GM18499 (cell line): ENCODE data around the gene FAM114A1.
"Not testable (repeated sequence)": the region's sequence is repeated elsewhere in the genome, so short reads cannot be mapped to it uniquely, and the experiment has no call there.

Source experiments
- ATAC-seq: cut with Tn5 transposase; IDR thresholded peaks from one replicate; pipeline ENCODE4 v1.9.1; 2021; ENCODE audit warnings: moderate number of reproducible peaks; ENCODE audit not compliant: insufficient read depth, unreplicated experiment

Gene FAM114A1

GRCh38 chr4:38898245-38898644 lies 30.6 kb downstream of the FAM114A1 start:
- no peak for ATAC-seq

- ATAC-seq = no peak
These were observed 34.6 kb downstream of the FAM114A1 start for GRCh38 chr4:38902221-38902620.

DNA sequence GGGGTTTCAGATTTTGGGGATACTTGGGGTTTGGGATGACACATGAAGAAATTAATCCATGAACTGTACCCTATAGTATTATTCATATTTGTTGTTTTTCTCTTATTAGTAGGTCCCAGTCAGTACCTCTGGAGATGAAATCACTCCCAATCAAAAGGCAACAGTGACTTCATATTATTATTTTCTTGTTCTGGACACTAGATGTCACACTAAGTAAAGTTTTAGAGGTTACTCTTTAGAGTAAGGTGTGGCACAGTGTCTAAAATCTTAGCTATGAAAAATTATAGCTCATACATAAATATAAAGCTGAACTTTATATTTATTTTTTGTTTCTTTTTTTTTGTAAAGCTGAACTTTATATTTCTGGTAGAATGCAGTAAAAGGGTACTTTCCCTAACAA lies 35.1 kb downstream of the FAM114A1 start:
- ATAC-seq = no peak

GRCh38 chr4:38904090-38904666 lies 36.6 kb downstream of the FAM114A1 start:
- ATAC-seq = no peak

DNA sequence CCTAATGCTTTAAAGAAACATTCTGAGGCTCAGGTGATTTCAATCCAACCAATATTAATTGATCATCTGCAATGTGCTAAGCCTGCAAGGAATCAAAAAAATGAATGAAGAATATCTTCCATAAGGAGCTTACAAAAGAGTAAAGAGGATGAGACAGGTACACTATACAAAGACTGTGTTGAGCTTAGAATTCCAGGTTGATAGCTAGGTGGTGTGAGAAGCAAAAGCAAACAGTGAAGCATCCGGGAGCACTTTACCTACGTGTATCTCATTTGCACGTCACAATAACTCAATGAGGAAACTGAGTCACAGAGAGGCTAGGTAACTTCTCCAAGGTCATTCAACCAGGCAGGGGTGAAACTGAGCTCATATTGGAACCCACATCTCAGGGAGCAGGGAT lies 37.1 kb downstream of the FAM114A1 start:
- ATAC-seq = no peak

DNA sequence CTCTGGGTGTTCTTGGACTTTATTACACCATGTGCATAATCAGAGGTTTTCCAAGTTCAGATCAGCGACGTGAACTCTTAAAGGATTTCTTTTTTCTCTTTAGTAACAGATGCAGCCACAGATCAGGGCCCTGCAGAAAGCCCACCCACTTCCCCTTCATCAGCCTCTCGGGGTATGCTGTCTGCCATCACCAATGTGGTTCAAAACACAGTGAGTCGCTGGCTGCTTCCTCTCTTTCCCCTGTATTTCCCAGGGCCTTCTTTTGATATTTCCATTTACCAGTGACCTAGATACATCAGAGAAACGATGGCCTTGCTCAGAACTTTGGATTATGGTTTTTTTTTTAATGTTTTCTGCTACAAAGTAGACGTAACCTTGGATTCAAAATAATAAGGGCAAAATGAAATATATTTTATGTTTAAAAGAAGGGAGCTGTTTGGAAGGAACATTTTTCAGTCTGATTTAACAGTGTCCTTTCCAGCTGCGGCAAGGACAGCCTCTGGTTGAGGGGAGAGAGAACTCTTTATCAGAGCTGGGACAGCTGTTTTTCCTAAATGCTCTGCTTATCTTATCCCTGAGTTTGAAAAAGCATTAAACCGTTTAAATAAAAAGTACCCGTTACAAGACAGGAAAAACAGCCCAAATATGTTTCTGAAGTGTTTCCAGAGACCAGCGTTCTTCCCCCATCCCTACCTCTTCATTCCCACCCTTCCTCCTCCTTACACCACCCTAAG lies 38.2 kb downstream of the FAM114A1 start:
- ATAC-seq = no peak

DNA sequence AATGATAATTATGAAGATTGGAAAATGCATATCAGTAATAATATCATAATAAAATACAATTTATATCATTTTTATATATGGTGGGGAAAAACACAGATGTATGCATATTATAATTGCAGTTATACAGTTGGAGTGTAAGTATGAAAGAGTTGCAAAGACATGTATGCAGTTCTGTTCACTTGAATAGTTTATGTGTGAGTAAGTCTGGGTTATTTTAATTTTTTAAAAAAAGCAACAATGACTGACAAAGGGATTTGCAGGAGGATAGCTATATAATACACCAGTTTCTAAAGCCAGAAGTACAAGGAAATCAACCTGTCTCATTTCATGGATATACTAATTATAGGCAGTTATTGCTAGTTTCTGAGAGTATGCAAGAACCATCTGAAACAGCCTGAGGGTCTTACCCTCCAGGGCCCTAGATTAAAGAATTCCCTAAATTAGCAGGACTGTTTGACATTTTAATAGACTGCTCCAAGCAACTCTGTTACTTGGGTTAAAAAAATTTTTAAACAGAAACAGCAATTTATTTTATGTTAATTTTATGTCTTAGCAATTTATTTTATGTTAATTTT lies 40.2 kb downstream of the FAM114A1 start:
- no peak for ATAC-seq

- ATAC-seq = no peak
These were observed 41.4 kb downstream of the FAM114A1 start for GRCh38 chr4:38909015-38909414.

DNA sequence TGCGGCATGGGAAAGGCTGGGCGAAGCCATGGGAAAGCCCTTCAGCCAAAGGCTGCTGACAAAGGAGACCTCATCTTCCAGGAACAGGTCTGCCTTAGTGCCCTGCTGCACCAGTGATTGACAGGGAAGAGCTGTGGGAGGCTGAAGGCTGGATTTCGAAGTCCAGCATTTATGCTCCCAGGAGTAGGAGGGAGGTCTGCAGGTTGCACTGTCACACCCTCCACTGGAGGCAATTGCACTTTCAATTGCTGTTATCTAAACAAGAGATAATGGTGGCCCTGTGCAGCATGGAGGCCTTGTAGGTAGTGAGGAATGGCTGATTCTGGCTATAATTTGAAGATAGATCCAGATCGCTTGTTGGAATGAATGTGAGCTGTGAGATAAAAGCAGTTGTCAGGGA lies 43.7 kb downstream of the FAM114A1 start:
- ATAC-seq = no peak

GRCh38 chr4:38914854-38915253 lies 47.2 kb downstream of the FAM114A1 start:
- ATAC-seq = no peak

DNA sequence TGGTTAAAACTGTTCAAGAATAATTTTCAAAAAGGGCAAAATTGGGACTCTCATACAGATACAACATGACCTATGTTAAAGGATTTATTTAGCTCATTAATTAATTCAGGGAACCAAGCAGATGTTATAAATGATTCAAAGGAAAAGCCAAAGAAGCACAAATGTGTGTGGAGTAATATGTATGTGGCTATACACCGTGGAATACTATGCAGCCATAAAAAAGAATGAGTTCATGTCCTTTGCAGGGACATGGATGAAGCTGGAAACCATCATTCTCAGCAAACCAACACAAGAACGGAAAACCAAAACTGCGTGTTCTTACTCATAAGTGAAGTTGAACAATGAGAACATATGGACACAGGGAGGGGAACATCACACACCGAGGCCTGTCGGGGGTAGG lies 48.7 kb downstream of the FAM114A1 start:
- not testable (repeated sequence) for ATAC-seq

DNA sequence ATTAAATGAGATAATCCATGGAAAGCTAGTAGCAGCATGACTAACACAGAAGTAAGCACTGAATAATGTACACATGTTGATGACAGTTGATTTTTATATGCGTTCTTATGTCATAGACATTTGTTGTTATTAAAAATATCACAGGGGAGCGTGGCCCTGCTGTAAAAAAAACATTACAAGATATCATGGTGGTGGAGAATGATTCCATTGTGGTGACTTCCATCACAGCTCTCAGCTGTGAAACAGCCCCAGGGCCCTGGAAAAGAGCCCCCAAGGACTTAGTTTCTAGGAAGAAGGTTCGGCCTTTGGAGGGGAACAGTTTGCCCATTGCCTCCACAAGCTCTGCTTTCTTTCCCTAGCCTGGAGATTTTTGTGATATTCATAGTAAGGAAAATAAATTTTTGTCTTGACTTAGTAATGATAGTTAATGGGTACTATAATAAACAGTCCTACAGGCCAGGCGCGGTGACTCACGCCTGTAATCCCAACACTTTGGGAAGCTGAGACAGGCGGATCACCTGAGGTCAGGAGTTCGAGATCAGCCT lies 49.9 kb downstream of the FAM114A1 start:
- ATAC-seq = no peak

DNA sequence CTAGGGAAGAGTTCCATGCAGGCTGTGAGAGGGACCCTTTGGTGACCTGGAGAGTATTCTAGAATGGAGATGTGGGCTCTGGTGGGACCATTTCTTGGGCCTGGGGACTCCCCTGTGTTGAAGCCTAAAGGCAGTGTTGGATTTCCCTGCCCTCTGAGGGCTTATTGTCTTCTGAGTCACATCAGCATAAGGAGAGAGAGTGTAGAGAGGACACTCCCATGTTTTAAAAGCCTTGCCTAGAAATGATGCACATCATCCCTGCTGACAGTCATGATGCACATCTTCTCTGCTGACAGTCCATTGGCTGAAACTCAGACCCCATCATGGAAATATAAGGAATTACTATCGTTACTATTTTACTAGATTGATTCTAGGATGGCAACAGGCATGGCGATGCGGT lies 51.9 kb downstream of the FAM114A1 start:
- no peak for ATAC-seq

- no peak for ATAC-seq
These were observed 52.6 kb downstream of the FAM114A1 start for GRCh38 chr4:38920186-38920585.

GRCh38 chr4:38920677-38921076 lies 53.1 kb downstream of the FAM114A1 start:
- ATAC-seq = no peak

DNA sequence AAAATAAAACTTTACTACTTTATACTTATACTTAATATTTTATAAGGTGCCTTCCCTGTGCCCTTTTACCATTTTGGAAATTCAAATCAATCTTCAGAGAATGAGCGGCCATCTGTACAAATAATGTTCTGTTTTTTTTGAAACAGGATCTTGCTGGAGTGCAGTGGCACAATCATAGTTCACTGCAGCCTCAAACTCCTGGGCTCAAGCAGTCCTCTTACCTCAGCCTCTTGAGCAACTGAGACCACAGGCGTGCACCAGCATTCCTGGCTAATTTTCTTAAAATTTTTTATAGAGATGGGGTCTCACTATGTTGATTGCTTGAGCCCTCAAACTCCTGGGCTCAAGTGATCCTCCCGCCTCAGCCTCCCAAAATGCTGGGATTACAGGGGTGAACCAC lies 53.5 kb downstream of the FAM114A1 start:
- ATAC-seq = no peak

DNA sequence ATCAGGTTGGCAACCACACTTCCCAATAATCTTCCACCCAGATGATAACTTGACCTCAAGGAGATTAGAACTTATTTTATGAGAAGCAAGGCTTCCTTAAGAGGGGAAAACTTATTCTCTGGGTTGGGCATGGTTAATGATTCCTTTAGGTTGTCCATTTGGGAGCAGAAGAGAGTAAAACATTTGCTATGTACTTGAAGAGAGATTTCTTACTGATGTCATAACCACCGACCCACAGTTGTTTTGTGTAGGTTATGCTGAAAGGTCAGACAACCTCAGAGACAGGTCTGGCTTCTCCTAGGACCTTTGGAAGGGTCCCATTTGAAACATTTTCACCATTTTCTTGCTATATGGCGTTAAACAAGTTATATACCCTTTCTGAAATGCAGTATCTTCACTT lies 56.1 kb downstream of the FAM114A1 start:
- no peak for ATAC-seq

DNA sequence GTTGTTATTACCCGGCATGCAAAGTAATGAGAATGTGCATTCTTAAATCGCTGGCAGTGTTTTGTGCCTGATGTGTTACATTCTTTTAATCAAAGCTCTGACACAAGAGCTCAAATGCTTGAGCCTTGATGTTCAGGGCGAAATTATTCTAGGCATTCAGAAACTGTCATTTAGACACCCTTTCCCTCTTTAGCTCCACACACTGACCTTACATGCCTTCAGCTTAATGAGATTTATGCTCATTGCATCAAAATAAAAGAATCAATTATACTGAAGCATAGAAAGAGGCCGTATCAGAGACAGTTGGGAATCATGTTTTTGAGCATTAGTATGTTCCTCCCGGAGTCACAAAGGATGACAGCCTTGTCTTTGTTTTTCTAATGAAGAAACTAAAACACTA lies 56.7 kb downstream of the FAM114A1 start:
- ATAC-seq = no peak

- ATAC-seq = no peak
These were observed 58.1 kb downstream of the FAM114A1 start for GRCh38 chr4:38925492-38926413.

- no peak for ATAC-seq
These were observed 59.3 kb downstream of the FAM114A1 start for GRCh38 chr4:38926896-38927295.

- ATAC-seq = no peak
These were observed 61.0 kb downstream of the FAM114A1 start for GRCh38 chr4:38928568-38928967.
